Stimulated activated naive B cell treated with anti-CD40 and anti-IgM and Interleukin-4, amounts not matched to agents 10 μg/mL and 1 μg/mL and 100 μg/mL, for 72 hours (primary cell): ENCODE results near the gene EED.
A peak's percentile ranks its signal among the peaks of the same experiment; 100 is the strongest.
"Not testable (repeated sequence)": the region's sequence is repeated elsewhere in the genome, so short reads cannot be mapped to it uniquely, and the experiment has no call there.

ENCODE experiments used
- ATAC-seq, 2 donors: fragments of 150-1000 bp; cut with Tn5 transposase; replicated peaks; 2 replicates each; pipeline ENCODE4 v1.10.0; 2021; ENCODE audit warnings: moderate library complexity in 1 of 2
- DNase-seq: peaks from one replicate; pipeline ENCODE4 v3.0.0; 2021
- H3K27ac Mint-ChIP-seq: one replicate; pipeline ENCODE4 v1.8.0; 2022; ENCODE audit warnings: mild to moderate bottlenecking, mixed read lengths
- H3K27me3 Mint-ChIP-seq, 2 donors: one replicate each; pipeline ENCODE4 v1.8.0; 2022; ENCODE audit warnings: mixed read lengths in 2 of 2
- H3K36me3 Mint-ChIP-seq, 2 donors: one replicate each; pipeline ENCODE4 v1.8.0; 2022; ENCODE audit warnings: mixed read lengths in 2 of 2, mild to moderate bottlenecking in 1 of 2
- H3K4me1 Mint-ChIP-seq, 2 donors: one replicate each; pipeline ENCODE4 v1.8.0; 2022; ENCODE audit warnings: mixed read lengths in 2 of 2, mild to moderate bottlenecking in 1 of 2
- H3K4me3 Mint-ChIP-seq, 2 donors: one replicate each; pipeline ENCODE4 v1.8.0; 2022; ENCODE audit warnings: mild to moderate bottlenecking in 2 of 2, mixed read lengths in 2 of 2, moderate library complexity in 1 of 2
- H3K9me3 Mint-ChIP-seq, 2 donors: one replicate each; pipeline ENCODE4 v1.8.0; 2022; ENCODE audit warnings: mixed read lengths in 2 of 2, mild to moderate bottlenecking in 1 of 2

Gene EED

DNA sequence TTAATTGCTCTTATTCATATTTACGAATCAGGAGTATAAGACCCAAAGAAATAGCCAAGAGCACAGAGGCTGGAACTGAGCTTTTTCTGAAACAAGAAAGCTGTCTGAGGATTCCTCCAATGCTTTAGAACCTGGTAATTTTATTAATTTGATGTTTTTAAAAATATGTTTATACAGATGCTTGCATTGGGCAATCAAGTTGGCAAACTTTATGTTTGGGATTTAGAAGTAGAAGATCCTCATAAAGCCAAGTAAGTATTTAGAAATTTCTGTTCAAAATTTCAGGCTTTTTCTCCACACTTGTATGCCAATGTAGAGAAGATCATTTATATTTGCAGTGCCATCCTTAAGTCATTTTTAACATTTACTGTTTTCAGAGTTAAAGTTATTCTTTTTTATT, 33.2 kb downstream of the EED start:
- peaks cover 0 to 3% of the 10 kb centered on the region in 2 donors for H3K9me3 Mint-ChIP-seq
- peaks cover 48 to 65% of the 10 kb centered on the region in 2 donors for H3K36me3 Mint-ChIP-seq
- peaks cover 25 to 39% of the 10 kb centered on the region in 2 donors for H3K4me1 Mint-ChIP-seq
- ATAC-seq (no peak), DNase-seq (no peak)
- no peak overlapping the region for H3K27ac Mint-ChIP-seq
- H3K27me3 Mint-ChIP-seq: no peaks in the 10 kb centered on the region
- no peak overlapping the region for H3K4me3 Mint-ChIP-seq

DNA sequence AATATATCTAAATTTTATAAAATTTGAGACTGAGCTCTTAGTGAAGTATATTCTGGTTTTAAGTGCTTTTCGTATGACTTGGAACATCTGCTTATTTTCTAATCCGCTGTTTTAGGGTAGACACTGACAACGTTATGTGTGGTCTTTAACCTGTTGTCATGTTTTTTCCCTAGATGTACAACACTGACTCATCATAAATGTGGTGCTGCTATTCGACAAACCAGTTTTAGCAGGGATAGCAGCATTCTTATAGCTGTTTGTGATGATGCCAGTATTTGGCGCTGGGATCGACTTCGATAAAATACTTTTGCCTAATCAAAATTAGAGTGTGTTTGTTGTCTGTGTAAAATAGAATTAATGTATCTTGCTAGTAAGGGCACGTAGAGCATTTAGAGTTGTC, 33.7 kb downstream of the EED start:
- peaks cover 0 to 3% of the 10 kb centered on the region in 2 donors for H3K9me3 Mint-ChIP-seq
- DNase-seq (no peak), ATAC-seq (no peak)
- H3K4me1 Mint-ChIP-seq: peaks cover 25 to 40% of the 10 kb centered on the region in 2 donors
- H3K27me3 Mint-ChIP-seq: no peaks in the 10 kb centered on the region
- H3K36me3 Mint-ChIP-seq: peaks cover 49 to 62% of the 10 kb centered on the region in 2 donors
- no peak overlapping the region for H3K27ac Mint-ChIP-seq
- no peak overlapping the region for H3K4me3 Mint-ChIP-seq

DNA sequence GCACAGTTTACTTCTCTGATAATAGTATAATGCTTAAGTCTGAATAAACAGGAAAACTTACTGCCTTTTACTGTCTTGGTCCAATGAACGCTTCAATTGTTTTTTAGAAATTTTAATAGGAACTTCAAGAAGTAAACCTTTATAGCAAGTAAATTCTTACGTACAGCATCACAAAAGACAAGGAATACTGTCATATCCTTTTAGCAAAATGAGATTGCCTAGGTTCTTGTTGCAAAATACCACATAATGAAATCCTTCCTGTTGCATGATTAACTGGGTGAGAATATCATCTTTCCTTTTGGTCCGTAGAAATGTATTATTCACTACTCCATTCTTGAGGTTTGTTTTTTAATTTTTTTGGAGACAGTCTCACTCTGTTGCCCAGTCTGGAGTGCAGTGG, 35.2 kb downstream of the EED start:
- H3K9me3 Mint-ChIP-seq: peaks cover 0 to 3% of the 10 kb centered on the region in 2 donors
- DNase-seq: no peak
- ATAC-seq: no peak
- no peak overlapping the region for H3K27ac Mint-ChIP-seq
- peaks cover 47 to 63% of the 10 kb centered on the region in 2 donors for H3K36me3 Mint-ChIP-seq
- H3K4me3 Mint-ChIP-seq: no peak overlapping the region
- peaks cover 24 to 44% of the 10 kb centered on the region in 2 donors for H3K4me1 Mint-ChIP-seq
- no peaks in the 10 kb centered on the region for H3K27me3 Mint-ChIP-seq

DNA sequence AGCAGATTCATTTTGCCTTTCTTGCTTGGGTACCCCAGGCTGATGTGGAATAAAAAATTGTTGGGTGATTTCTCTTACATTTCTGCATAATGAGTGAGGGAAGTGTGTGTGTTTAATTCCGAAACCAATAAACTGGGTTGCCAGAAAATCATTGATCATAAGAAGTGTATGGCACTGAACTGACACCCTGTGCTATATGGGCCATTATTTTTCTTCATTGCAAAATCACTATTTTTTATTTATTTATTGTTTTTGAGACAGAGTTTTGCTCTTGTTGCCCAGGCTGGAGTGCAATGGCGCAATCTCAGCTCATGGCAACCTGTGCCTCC, 42.9 kb downstream of the EED start:
- Mint-ChIP-seq H3K9me3 (no peaks in the 10 kb centered on the region), H3K4me1 (peaks cover 24 to 68% of the 10 kb centered on the region in 2 donors), H3K36me3 (peaks cover 24 to 33% of the 10 kb centered on the region in 2 donors), H3K27me3 (no peaks in the 10 kb centered on the region), H3K4me3 (peak overlapping the region; percentile 30 to 49), H3K27ac (peak overlapping the region; percentile 88)
- ATAC-seq: no peak
- no peak for DNase-seq

DNA sequence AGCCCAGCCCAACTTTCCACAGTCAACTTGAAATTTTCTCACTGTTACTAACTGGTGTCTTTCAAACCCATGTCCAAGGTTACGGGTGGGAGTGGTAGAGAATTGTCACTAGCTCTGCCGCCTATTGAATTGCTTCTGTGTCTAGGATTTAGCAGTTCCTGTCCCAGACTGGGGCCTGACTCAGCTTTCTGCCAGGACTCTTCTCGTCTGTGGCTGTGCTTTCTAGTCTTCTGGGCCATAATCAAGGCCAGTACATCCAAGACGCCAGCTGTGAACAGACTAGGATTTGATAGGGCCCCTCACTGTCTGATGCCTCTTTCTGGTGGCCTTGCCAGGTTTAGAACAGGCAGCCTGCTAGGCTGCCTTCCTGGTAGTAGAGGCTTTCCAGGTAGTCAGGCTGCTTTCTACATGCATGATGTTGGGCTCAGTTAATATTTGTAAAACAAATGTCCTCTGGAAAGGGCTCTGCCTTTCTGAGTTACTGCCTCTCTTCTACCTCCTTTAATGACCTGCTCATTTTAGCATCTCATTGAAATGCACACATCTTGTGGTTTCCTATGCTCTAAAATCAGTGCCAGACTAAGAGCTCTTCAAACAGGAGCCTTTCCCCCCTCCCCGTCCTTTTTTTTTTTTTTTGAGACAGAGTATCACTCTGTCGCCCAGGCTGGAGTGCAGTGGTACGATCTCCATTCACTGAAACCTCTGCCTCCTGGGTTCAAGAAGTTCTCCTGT, 44.4 kb downstream of the EED start:
- H3K27me3 Mint-ChIP-seq: no peaks in the 10 kb centered on the region
- H3K4me1 Mint-ChIP-seq: peaks cover 29 to 74% of the 10 kb centered on the region in 2 donors
- peak overlapping the region; percentile 15 to 48 for H3K4me3 Mint-ChIP-seq
- H3K27ac Mint-ChIP-seq: peak overlapping the region; percentile 93
- H3K9me3 Mint-ChIP-seq: no peaks in the 10 kb centered on the region
- H3K36me3 Mint-ChIP-seq: peaks cover 16 to 30% of the 10 kb centered on the region in 2 donors
- DNase-seq (no peak), ATAC-seq (no peak)

DNA sequence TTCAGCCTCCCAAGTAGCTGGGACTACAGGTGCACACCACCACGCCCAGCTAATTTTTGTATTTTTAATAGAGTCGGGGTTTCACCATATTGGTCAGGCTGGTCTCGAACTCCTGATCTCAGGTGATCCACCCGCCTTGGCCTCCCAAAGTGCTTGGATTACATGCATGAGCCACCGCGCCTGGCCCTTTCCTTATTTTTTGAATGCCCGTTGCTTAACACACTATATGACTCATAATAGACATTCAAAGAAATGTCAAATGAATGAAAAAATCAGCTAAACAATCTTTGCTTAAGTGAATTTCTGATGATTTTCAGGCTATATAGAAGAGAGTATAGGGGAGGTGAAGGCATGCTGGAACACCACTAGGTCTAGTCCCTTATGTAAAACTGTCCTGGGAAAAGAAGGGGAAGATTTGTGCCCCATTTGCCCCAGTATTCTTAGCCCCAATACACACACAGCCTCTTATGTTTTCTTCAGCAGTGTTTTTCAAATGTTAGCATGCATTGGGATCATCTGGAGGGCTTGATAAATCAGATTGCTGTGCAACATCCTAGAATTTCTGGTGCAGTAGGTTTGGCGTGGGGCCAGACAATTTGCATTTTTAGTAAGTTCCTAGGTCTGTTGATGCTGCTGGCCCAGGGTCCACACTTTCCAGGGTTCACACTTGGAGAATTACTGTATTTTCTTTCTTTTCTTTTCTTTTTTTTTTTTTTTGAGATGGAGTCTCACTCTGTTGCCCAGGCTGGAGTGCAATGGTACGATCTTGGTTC, 45.1 kb downstream of the EED start:
- peaks cover 11 to 22% of the 10 kb centered on the region in 2 donors for H3K36me3 Mint-ChIP-seq
- H3K27ac Mint-ChIP-seq: peak overlapping the region; percentile 93
- not testable (repeated sequence) for H3K9me3 Mint-ChIP-seq, H3K27me3 Mint-ChIP-seq, ATAC-seq, DNase-seq
- peak overlapping the region; percentile 15 to 48 for H3K4me3 Mint-ChIP-seq
- H3K4me1 Mint-ChIP-seq: peaks cover 25 to 69% of the 10 kb centered on the region in 2 donors

DNA sequence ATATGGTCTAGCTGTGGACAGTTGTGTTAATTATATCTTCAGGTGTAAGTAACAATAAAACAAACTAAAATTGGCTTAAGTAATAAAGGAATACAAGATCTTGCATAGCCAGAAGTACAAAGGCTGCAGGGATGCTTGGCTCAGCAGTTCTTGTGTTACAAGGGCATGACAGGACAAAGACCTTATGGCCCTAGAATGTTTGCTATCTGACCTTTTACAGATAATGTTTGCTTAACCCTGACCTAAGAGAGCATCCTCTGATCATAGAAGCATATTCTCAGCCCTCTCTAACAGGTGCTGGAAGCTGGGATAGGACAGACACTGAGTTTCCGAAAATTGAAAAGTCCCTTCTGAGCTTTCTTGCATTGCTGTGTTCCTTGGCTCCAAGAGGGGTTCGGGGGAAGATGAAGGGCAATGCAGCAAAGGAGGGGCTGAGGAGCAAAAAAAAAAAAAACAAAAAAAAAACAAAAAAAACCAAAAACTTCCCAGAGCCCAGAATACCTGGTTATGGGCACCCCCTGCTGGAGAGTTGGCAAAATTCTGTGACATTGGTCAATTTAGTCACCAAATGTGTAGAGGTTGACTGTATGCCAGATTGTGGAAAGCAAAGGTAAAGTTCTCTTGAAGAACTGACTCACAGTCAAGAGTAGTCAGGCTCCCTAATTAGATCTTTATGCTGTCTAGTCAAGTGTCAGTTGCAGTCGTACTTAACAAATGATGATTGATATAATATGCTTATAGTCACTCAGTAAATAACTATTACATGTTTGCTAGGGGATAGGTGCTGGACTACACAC, 47.1 kb downstream of the EED start:
- Mint-ChIP-seq H3K27me3 (no peaks in the 10 kb centered on the region), H3K9me3 (no peaks in the 10 kb centered on the region), H3K4me3 (no peak overlapping the region), H3K27ac (no peak overlapping the region), H3K36me3 (peaks cover 5 to 17% of the 10 kb centered on the region in 2 donors), H3K4me1 (peaks cover 23 to 60% of the 10 kb centered on the region in 2 donors)
- ATAC-seq (peak; percentile 21 to 26), DNase-seq (peak; percentile 35)

DNA sequence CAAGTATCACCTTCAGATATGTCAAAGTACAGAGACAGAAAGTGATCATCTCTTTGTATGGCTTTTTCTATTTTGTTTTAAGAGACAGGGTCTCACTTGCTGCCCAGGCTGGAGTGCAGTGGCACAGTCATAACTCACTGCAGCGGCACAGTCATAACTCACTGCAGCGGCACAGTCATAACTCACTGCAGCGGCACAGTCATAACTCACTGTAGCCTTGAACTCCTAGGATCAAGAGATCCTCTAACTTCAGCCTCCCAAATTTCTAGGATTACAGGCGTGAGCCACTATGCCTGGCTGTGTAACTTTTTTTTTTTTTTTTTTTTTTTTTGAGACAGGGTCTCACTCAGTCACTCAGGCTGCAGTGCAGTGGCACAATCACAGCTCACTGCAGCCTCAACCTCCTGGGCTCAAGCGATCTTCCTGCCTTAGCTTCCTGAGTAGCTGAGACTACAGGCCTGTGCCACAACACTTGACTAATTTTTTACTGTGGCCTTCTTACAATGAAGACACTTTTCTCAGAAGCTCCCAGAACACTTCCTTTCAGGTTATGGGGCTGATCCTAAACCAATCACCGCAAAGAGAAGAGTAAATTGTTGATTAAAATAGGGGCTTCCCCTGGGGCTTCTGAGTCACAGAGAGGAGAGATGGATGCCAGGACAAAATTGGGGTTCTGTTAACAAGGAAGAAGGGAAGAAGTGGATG, 48.5 kb downstream of the EED start:
- H3K27me3 Mint-ChIP-seq: no peaks in the 10 kb centered on the region
- no peak overlapping the region for H3K4me3 Mint-ChIP-seq
- H3K27ac Mint-ChIP-seq: peak overlapping the region; percentile 62
- DNase-seq: peak; percentile 16
- H3K4me1 Mint-ChIP-seq: peaks cover 17 to 46% of the 10 kb centered on the region in 2 donors
- H3K36me3 Mint-ChIP-seq: peaks cover 5 to 17% of the 10 kb centered on the region in 2 donors
- no peaks in the 10 kb centered on the region for H3K9me3 Mint-ChIP-seq
- peak; percentile 71 to 81 for ATAC-seq

DNA sequence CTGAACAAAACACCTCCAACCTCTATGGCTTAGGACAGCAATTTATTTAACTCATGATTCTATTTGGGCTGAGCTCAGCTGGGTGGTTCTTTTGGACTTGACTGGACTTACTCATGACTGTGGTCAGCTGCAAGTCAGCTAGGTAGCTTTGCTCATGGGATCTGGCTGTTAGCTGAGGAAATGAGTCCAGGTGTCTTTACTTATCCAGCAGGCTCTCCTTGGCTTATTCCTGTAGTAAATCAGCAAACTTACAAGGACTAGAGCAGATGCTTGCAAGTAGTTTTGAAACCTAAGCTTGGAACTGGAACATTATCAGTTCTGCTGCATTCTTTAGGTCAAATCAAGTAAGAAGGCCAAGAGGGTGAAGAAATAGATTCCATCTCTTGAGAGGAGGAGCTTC, 49.5 kb downstream of the EED start:
- H3K27me3 Mint-ChIP-seq: no peaks in the 10 kb centered on the region
- H3K36me3 Mint-ChIP-seq: peaks cover 5 to 15% of the 10 kb centered on the region in 2 donors
- H3K27ac Mint-ChIP-seq: no peak overlapping the region
- H3K4me3 Mint-ChIP-seq: no peak overlapping the region
- no peak for ATAC-seq
- no peaks in the 10 kb centered on the region for H3K9me3 Mint-ChIP-seq
- H3K4me1 Mint-ChIP-seq: peaks cover 14 to 37% of the 10 kb centered on the region in 2 donors
- no peak for DNase-seq

DNA sequence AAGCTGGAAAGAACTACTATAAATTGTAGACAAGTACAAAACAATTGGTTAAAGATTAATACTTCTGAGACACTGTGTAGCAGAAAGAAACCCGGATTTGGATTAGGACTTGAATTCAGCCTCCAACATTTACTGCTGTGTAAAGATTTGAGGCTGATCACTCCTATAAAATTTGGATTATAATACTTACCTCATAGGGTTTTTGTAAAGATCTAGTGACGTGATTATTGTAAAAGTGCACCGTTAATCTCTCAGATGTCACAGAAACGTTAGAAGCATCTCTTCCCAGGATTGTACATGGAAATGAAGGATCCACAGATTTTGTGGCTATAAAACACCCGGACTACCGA, 57.2 kb downstream of the EED start:
- Mint-ChIP-seq H3K4me1 (peaks cover 6 to 14% of the 10 kb centered on the region in 2 donors), H3K4me3 (peak overlapping the region; percentile 96 to 99), H3K27ac (peak overlapping the region; percentile 97), H3K36me3 (peaks cover 6 to 8% of the 10 kb centered on the region in 2 donors), H3K9me3 (no peaks in the 10 kb centered on the region), H3K27me3 (no peaks in the 10 kb centered on the region)
- DNase-seq (no peak), ATAC-seq (peak in 1 of 2 donors; percentile 6)

DNA sequence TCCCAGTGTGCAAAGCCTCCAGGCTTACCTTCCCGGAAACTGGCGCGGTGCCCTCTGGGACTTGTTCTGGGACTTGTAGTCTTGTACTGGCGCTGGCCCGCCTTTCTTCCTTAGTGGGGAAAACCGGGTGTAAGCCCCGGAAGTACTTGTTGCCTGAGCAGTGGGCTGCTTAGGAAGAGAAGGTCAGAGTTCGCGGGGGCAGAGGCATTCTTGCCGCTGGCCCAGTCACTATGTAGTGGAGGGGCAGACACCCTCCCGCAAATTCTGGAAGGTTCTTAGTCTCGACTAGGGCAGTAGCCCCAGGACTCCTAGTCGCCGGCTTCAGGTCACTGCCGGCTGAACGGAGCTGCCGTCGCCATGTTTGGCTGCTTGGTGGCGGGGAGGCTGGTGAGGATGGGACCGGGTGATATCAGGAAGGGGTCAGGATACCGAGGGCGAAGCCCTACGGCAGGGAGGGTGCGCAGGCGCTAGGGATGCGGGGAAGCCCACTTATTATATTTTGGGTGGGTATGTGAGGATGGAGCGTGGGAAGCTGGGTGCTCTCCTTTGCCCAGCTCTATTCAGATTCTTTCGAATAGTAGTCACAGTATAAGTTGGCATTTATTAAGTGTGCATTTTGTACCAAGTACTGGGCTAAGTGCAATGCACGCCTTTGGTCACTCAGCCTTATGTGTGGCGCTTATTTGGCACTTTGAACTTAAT, 57.7 kb downstream of the EED start, which contains the start of gene HIKESHI:
Gene HIKESHI, plus strand, starts transcription at position 149 of the 702 bp plus-strand sequence. Its CDS starts 209 bp downstream, at position 358.
- H3K4me3 Mint-ChIP-seq: peak within 1 kb of the TSS; percentile 96 to 99
- H3K27ac Mint-ChIP-seq: peak within 1 kb of the TSS; percentile 97
- peaks cover 6 to 14% of the 10 kb centered on the region in 2 donors for H3K4me1 Mint-ChIP-seq
- DNase-seq (peak; percentile 88), ATAC-seq (peak; percentile 98 to 99)
- peaks cover 7 to 8% of the 10 kb centered on the region in 2 donors for H3K36me3 Mint-ChIP-seq
- no peaks in the 10 kb centered on the region for H3K27me3 Mint-ChIP-seq
- H3K9me3 Mint-ChIP-seq: no peaks in the 10 kb centered on the region

DNA sequence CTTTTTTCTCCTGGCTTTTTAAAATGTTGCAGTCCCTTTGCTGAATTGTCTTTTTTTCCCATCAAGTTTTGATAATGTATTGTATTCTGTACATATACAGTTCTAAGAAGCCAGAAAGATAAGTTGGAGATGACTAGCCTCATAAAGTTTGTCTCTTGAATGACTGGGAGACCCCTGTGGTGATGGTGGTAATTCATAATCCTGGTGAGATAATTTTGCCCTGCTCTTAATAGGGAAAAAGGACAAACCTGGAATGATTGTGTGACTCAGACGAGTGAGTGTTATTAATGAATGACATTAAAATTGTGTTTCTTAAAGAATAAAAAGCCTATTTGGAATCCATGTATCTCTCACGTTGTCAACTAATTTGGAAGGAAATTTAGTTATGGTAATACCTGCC, 58.7 kb downstream of the EED start:
- Mint-ChIP-seq H3K9me3 (no peaks in the 10 kb centered on the region), H3K4me1 (peaks cover 6 to 14% of the 10 kb centered on the region in 2 donors), H3K4me3 (peak overlapping the region; percentile 96 to 99), H3K27ac (peak overlapping the region; percentile 56), H3K27me3 (no peaks in the 10 kb centered on the region), H3K36me3 (peaks cover 7 to 8% of the 10 kb centered on the region in 2 donors)
- no peak for DNase-seq
- no peak for ATAC-seq

DNA sequence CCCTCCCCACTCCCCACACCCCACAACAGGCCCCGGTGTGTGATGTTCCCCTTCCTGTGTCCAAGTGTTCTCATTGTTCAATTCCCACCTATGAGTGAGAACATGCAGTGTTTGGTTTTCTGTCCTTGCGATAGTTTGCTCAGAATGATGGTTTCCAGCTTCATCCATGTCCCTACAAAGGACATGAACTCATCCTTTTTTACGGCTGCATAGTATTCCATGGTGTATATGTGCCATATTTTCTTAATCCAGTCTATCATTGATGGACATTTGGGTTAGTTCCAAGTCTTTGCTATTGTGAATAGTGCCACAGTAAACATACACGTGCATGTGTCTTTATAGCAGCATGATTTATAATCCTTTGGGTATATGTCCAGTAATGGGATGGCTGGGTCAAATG, 64.2 kb downstream of the EED start:
- not testable (repeated sequence) for H3K4me3 Mint-ChIP-seq

More for the DNA sequence above, 64.2 kb downstream of the EED start:
- not testable (repeated sequence) for DNase-seq, ATAC-seq, H3K27me3 Mint-ChIP-seq, H3K27ac Mint-ChIP-seq, H3K9me3 Mint-ChIP-seq
- Mint-ChIP-seq H3K36me3 (peaks cover 30 to 46% of the 10 kb centered on the region in 2 donors), H3K4me1 (peaks cover 6 to 27% of the 10 kb centered on the region in 2 donors)
